AG04449 (cell line): ENCODE data around the gene BCAR3.

Experiments
- CTCF ChIA-PET: fragments of 350-600 bp; formaldehyde crosslinking; extraction: SDS; loops from one replicate; lab custom pipeline; 2021; ENCODE audit warnings: antibody characterized with exemption; lab: Yijun Ruan, JAX
- POLR2A ChIA-PET: fragments of 400-600, 350-600 bp; formaldehyde crosslinking; extraction: SDS; loops from one replicate; lab custom pipeline; 2020; ENCODE audit warnings: antibody characterized with exemption, inconsistent platforms; lab: Yijun Ruan, JAX
- DNase-seq: peaks from one replicate; pipeline ENCODE4 v3.0.0-alpha.2; 2010; ENCODE audit warnings: low read depth, low spot score
- H3K4me3 ChIP-seq: 2 replicates; pipeline ENCODE4 v1.5.1; 2011; ENCODE audit warnings: low read depth, mild to moderate bottlenecking, control low read depth, low read length
- TF ChIP-seq, protein P1 (sequence below): IDR thresholded peaks from one replicate; pipeline ENCODE4 v1.5.1; 2011; ENCODE audit warnings: mild to moderate bottlenecking, moderate library complexity, low read length, control low read depth, inconsistent platforms; ENCODE audit not compliant: insufficient read depth; ENCODE audit errors: missing control alignments

The BCAR3 gene

DNA sequence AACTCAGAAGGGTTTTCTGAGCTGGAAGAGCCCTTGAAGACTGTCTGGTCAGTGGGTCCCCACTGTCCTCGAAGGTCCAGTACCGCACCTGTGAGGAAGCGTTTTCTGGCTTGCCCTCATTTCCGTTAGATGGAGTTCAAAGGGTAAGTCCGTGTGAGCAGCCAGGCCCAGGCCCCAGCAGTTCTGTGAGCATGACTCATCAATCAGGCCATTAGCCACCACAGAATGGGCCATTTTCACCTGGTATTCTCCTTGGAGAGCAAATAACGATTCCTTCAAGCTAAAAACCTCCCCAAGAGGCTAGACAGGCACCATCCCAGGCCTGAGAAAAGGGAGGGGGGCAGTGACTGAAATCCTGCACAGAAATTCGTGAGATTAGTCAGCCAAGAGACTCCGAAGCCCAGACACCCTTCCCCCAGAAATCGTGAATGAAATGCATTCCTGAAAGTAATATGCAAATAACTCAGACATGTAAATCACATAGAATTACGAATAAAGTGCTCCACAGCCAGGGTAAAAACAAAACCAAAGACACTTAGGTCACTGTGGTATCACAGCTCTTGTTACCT, 66.0 kb downstream of the BCAR3 start:
- TF ChIP-seq, protein P1, sequence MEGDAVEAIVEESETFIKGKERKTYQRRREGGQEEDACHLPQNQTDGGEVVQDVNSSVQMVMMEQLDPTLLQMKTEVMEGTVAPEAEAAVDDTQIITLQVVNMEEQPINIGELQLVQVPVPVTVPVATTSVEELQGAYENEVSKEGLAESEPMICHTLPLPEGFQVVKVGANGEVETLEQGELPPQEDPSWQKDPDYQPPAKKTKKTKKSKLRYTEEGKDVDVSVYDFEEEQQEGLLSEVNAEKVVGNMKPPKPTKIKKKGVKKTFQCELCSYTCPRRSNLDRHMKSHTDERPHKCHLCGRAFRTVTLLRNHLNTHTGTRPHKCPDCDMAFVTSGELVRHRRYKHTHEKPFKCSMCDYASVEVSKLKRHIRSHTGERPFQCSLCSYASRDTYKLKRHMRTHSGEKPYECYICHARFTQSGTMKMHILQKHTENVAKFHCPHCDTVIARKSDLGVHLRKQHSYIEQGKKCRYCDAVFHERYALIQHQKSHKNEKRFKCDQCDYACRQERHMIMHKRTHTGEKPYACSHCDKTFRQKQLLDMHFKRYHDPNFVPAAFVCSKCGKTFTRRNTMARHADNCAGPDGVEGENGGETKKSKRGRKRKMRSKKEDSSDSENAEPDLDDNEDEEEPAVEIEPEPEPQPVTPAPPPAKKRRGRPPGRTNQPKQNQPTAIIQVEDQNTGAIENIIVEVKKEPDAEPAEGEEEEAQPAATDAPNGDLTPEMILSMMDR: no peak
- no peak overlapping the region for H3K4me3 ChIP-seq
- CTCF ChIA-PET: interaction anchor here (0.8 to 6.3 kb wide), 10 partner anchors 13 to 311 kb away, joined by 3 to 43 read pairs (median 4); no protein-coding TSS in a partner anchor
- DNase-seq: no peak
- POLR2A ChIA-PET: interaction anchor here (0.9 to 1.2 kb wide), 2 partner anchors 36 to 270 kb away, joined by 3 to 4 read pairs; partner anchors contain the start of gene DR1

DNA sequence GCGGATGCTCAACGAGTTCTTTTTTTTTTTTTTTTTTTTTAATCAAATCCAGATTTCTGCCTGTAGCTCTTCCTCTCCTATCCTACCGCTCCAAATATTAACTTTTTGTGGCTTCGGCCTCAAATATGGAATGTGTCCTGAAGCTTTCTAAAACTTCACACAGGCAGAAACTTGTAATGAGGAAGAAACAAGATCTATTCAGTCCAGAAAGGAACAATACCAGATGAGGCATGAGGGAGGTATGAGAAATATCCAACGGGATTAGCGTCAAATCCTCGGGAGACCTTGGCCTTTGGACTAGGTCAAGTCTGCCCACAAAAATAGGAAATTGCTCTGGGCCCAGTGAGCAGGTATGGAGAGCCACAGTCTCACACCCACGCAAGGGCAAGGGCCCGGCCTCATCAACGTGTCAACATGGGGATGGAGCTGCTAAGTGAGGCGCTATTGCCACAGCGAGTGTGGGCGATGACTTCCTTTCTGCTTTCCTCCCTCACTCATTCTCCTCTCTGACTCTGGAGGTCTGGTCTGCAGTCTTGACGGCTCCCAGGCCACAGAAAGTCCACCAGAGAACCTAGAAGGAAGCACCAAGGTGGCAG, 66.6 kb downstream of the BCAR3 start:
- CTCF ChIA-PET: interaction anchor here (0.8 to 6.3 kb wide), 11 partner anchors 9 to 310 kb away, joined by 3 to 43 read pairs (median 4); no protein-coding TSS in a partner anchor
- POLR2A ChIA-PET: interaction anchor here (0.9 to 1.2 kb wide), 2 partner anchors 35 to 270 kb away, joined by 3 to 4 read pairs; partner anchors contain the start of gene DR1
- TF ChIP-seq, protein P1: no peak
- H3K4me3 ChIP-seq: no peak overlapping the region
- DNase-seq: no peak

DNA sequence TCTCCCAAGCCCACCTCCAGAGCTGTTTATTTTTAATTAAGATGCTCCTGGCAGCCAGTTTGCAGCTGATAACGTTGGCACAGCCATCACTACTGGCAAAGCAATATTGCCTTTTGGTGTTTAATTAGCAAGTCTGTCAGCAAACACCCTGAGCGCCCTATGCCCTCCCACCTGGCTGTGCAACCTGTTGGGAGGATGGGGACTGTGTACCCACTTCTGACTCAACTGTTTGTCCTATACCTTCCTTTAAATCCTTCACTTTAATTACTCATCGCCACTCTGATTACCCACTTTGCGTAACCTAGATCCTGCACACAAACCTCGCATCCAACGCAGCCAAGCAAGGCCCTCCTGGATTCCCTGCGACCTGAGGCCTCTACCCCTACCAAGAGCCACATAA, 67.1 kb downstream of the BCAR3 start:
- POLR2A ChIA-PET: interaction anchor here (1.2 kb wide), 1 partner anchor 34 kb away, joined by 3 read pairs; no protein-coding TSS in a partner anchor

DNA sequence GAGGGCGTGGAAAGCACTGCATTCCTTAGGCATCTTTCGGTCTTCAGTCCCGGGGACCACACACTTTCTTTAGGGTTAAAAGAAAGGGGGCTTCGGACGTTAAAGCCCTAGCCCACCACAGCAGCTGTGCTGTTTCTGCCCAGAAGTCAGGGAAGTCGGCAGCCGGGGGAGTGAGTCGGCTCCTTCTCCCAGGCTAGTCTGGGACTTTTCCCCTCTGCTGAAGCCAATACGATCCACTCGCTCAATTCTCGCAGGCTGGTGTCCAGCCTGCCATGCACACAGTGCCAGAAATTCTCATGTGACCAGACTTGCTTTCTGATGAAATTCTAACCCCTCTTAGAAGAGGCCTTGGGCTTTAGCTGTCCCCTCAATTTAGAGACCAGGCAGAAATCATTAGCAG, 67.7 kb downstream of the BCAR3 start:
- ChIA-PET POLR2A (no interaction called here), CTCF (interaction anchor here (0.7 to 6.3 kb wide), 8 partner anchors 8 to 309 kb away, joined by 3 to 43 read pairs (median 6); no protein-coding TSS in a partner anchor)
- TF ChIP-seq, protein P1: no peak
- DNase-seq: no peak
- H3K4me3 ChIP-seq: no peak overlapping the region

More for the DNA sequence above, 67.1 kb downstream of the BCAR3 start:
- no peak overlapping the region for H3K4me3 ChIP-seq
- no peak for DNase-seq
- TF ChIP-seq, protein P1: no peak
- CTCF ChIA-PET: interaction anchor here (1.0 to 6.3 kb wide), 9 partner anchors 9 to 310 kb away, joined by 3 to 43 read pairs (median 4); no protein-coding TSS in a partner anchor

DNA sequence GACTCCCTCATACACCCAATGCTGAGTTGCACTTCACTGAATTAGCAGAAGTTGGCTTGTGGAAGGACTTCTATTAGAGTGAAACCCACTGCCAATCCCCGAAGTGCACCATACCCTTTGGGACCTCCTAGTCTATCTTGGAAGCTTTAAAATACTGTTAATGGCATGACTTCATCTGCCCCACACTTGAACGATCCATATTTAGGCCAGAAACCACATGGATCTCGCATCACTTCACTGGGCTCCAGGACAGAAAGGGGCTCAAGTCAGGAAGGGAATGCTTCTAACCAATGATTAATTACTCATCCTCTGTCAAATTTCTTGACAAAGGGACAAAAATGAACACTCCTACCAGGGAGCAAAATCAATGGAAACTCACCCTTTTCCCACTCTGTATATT, 69.1 kb downstream of the BCAR3 start:
- POLR2A ChIA-PET: no interaction called here
- DNase-seq: no peak
- no peak overlapping the region for H3K4me3 ChIP-seq
- TF ChIP-seq, protein P1: no peak
- CTCF ChIA-PET: interaction anchor here (1.0 to 6.3 kb wide), 5 partner anchors 12 to 232 kb away, joined by 3 to 43 read pairs (median 7); no protein-coding TSS in a partner anchor

DNA sequence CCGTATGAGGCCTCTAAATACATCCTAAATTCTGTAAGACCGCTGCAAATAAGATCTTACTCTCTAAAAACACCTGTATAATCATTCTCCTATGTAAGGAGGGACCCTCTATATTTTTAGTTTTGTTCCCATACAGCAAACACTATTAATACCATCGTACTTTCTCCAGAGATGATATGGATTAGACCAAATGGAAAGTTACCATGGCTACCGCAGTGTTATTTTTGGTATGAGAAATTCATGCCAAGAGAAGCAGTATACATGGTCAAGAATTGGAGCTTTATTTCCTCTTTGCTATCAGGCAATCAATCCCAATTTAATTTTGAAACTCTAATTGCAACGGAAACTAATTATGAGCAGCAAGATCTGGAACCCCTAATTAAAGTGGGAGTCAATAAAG, 70.0 kb downstream of the BCAR3 start:
- POLR2A ChIA-PET: no interaction called here
- no peak overlapping the region for H3K4me3 ChIP-seq
- CTCF ChIA-PET: interaction anchor here (0.8 to 2.6 kb wide), 5 partner anchors 11 to 233 kb away, joined by 3 to 7 read pairs (median 3); no protein-coding TSS in a partner anchor
- no peak for DNase-seq
- TF ChIP-seq, protein P1: no peak
